UCSD-AML1 (cell line): ENCODE measurements around the gene GJD3.

Source experiments
- DNase-seq: peaks from one replicate; lab custom pipeline; 2025; ENCODE audit not compliant: unreplicated experiment; lab: John Stamatoyannopoulos, UW

GJD3 gene

DNA sequence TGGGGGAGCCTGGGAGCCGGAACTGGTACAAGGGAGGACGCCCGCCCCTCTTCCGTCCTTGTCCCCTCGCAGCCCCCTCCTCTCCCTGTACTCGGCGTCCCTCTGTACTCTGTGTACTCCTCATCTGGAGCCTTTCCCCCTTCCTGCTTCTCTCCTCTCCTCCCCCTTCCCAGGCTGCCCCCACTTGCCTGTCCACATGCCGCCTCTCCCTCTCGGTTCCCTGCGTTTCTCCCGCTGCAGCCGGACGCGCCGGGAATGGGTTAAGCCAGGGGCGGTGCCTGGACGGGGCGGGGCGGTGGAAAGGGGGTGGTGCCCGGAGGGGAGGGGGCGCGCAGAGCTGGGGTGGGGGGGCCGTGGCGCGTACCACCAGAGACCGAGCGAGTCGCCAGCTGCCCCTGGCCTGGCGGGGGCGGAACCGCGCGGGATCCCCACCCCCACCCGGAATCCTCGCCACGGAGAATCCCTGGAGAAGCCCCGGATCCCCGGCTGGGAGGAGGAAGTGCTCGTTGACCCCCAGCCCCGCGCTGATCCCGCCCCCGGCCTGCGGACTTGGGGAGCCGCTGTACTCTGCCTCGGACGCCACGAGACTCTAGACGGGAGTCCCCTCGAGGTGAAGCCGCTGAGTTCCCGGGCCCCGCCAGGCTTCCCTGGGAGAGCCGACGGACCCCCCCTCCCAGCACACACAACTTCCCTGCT is 22.6 kb downstream of the GJD3 start:
- no peak for DNase-seq

DNA sequence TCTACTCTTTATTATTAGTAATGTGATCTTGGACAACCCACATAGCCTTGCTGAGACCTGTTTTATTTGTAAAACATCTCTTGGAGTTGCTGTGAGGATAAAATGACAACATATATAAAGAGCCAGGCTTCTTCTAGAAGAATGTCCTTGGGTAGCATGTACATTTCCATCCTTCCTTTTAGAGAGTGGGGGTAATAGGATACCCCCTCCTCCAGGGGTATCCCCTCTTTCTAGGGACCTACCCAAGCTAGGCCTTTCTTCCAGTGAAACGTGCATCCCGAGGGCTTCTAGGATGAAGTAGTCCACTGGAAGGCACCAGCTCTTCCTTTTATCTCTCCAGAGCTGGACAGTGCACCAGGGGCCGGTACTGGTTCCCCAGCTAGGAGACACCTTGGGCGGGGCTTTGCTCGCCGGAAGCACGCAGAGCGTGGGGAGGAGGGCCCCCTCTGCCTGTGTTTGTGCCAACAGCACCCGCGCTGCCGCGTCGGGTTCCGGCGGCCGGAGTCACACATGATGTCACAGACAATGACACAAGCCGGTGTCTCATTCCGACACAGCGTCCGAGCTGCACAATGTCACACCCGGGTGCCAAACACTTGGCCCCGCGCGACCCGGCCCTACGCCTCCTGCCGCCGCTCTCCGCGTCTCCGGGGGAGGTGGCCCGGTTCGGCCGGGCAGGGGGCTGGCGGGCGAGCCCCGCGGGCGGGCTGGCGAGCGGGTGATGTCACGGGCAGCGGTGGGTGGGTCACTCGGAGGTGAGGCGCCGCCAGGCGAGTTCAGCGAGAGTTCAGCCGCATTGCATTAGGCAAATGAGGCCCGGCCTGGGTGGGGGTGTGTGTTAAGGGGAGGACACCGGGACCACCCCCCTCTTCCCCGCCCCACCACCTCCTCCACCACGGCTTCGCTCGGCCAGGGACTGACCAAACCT is 23.4 kb downstream of the GJD3 start:
- DNase-seq, result no peak

GRCh38 chr17:40340327-40340726 is 24.2 kb downstream of the GJD3 start:
- DNase-seq, result no peak

DNA sequence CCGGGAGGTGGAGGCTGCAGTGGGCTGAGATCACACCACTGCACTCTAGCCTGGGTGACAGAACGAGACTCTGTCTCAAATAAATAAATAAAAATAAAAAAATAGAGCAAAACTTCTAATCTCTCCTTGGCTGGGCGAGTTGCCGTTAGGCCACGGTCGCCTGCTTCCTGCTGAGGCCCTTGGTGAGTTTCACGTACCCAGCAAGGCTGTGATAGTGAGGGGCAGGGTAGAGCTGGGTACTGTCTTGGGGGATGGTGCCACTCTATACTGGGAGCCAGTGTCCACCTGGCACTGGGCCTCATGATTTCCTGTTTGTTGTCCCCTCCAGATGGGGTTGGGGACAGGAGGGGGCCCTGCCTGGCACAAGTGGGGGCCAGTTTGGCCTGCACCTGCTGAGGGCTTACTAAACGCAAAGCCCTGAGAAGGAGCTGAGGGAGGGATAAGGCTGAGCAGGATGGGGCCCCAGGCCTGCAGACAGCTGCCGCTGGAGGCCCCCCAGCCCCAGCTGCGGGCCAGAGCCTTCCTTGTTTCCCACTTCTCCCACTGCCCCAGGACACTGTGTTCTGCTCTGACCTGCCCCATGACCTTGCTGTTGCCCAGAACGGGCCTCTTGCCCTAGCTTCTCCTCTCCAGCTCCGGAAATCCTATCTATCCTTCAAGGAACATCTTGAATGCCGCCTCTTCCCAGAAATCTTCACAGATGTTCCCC is 25.4 kb downstream of the GJD3 start:
- DNase-seq, result no peak

DNA sequence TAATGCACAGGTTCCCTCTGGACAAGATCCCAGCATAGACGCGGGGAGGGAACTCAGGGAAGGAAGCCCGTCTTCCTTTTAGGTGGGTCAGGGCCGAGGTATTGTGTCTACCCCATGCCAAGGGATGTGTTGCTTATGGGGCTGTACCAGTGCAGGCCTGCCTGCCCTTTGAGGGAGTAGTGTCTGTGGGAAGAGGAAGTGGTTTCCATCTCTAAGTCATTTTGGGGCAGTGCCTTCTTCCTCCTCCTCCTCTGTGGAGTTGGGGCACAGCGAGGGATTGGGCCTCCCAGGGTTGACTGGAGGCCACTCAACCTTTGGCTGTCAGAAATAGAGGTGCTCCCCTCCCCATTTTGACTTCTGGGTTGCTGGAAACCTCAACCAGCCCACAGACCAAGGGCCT is 26.5 kb downstream of the GJD3 start:
- DNase-seq, result peak; percentile 55

GRCh38 chr17:40337351-40337750 is 27.2 kb downstream of the GJD3 start:
- no peak for DNase-seq

GRCh38 chr17:40335620-40336019 is 28.9 kb downstream of the GJD3 start:
- no peak for DNase-seq

- DNase-seq, result no peak
Observed at GRCh38 chr17:40333781-40334448, 30.6 kb downstream of the GJD3 start.

GRCh38 chr17:40331743-40332641 is 32.5 kb downstream of the GJD3 start:
- DNase-seq, result no peak

GRCh38 chr17:40330850-40331470 is 33.6 kb downstream of the GJD3 start:
- no peak for DNase-seq

GRCh38 chr17:40329839-40330794 is 34.4 kb downstream of the GJD3 start:
- DNase-seq, result peak; percentile 63

- DNase-seq, result no peak
Observed at GRCh38 chr17:40328386-40328766, 36.2 kb downstream of the GJD3 start.

- no peak for DNase-seq
Observed at GRCh38 chr17:40327735-40328385, 36.7 kb downstream of the GJD3 start.

DNA sequence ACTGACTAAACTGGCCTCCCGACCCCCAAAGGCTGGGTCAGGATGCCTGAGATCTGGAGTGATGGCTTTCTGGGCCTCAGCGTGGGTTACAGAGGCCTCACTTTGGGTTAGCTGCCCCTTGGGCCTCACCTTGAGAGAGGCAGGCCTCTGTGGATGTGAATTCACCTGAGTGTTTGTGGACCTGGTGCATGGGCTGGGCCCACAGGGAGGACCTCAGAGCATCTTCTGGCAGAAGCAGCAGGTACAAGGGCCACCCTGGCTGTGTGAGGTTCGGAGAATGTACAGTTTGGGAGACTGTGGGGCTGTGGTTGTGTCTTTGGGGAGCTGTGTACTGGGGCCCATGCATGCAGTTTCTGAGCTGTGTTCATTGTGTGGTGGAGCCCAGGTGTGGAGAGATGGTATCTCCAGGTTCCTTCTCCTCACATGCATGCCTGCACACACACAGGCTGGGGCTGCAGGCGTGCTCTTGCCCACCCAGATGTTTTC is 37.2 kb downstream of the GJD3 start:
- DNase-seq, result no peak

- no peak for DNase-seq
Observed at GRCh38 chr17:40326832-40327199, 37.7 kb downstream of the GJD3 start.

DNA sequence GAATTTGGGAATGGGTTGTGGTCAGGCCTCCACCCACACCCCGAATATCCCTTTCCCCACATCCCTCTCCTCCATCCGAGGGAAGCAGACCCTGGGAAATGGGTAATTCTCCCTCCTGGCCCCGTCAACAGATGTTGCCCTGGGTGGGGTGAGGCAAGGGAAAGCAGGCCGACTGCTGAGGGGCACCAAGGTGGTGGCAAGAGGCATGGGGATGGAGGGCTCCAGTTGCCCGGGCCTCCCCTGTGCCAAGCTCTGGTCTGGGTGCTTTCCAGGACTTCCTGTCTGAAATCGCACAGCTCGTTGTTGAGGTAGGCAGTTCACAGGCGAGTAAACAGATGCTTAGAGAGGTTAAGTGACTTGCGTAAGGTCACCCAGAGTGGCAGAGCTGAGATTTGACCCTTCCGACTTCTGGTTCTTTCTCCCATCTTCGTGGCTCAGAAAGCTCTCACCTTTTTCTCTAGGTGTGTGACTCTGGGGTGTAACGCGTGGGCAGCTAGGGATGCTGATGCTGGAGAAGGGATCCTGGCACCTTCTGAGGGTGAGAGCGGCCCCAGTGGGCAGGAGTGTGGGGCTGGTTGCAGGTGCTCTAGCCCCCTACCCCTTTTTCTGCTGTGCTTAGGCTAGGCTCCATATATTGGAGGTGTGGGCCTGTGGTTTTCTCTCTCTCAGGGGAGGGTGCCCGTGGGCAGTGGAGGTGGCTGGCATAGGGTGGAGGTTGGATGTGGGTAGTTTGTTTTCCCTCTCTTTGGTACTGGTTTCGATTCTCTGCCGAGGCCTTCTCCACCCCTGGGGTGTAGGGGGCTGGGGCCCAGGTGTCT is 38.3 kb downstream of the GJD3 start:
- DNase-seq, result no peak
